ENCODE results near the gene CALN1.
"Not testable (repeated sequence)": the region's sequence is repeated elsewhere in the genome, so short reads cannot be mapped to it uniquely, and the experiment has no call there.

Gene CALN1

DNA sequence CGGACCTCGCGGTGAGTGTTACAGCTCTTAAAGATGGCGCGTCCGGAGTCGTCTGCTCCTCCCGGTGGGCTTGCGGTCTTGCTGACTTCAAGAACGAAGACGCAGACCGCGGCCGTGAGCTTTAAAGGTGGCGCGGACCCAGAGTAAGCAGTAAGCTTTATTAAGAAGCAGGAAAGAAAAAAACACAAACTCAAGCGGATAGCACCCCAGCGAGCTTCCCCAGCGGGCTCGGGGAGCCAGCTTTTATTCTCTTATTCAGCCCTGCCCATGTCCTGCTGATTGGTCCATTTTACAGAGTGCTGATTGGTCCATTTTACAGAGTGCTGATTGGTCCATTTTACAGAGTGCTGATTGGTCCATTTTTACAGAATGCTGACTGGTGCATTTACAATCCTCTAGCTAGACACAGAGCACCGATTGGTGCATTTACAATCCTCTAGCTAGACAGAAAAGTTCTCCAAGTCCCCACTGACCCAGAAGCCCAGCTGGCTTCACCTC, at the start of gene CALN1:
Gene CALN1, minus strand, starts transcription at position 218 of the 498 bp plus-strand sequence.
- not testable (repeated sequence) for DNase-seq

DNA sequence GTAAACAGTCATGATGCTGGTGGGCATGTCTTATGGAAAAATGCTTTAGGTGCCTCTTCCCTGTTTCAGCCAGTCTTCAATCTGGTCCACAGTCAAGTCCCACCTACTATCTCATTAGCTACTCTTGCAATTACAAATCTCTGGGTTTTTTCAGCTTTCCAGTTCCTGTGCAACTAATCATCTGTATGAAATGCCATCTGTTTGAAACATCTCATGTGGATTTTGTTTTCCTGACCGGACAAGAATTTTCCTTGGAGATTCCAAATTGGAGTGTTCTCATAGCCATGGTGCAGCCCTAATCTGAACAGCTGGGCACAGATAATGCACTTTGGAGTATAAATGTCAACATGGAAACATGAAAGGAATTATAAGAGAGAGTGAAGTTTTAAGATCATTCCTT, 41.3 kb upstream of the CALN1 start:
- no peak for DNase-seq

DNA sequence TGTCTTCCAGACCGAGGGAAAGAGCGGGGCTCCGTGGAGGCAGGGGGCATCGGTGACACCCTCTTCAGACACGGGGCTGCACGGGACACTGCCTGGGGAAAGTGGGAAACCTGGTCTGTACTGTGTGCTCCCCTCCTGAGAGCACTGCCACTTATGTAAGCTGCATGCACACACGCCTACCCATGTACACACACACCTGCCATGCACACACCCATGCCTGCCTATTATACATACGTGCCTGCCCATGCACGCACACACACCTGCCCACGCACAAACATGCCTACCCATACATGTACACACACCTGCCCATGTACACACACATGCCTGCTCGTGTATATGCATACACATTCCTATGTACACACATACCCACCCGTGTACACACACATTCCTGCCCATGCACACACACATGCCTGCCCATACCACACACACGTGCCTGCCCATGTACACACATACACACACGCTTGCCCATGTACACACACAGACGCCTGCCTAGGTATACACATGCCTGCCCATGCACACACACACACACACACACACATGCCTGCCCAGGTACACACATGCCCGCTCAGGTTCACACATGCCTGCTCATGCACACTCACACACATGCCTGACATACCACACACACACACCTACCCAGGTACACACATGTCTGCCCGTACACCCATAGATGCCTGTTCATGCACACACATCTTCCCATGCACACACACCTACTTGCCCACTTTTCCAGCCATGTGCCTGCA, 35.5 kb upstream of the CALN1 start:
- no peak for DNase-seq

DNA sequence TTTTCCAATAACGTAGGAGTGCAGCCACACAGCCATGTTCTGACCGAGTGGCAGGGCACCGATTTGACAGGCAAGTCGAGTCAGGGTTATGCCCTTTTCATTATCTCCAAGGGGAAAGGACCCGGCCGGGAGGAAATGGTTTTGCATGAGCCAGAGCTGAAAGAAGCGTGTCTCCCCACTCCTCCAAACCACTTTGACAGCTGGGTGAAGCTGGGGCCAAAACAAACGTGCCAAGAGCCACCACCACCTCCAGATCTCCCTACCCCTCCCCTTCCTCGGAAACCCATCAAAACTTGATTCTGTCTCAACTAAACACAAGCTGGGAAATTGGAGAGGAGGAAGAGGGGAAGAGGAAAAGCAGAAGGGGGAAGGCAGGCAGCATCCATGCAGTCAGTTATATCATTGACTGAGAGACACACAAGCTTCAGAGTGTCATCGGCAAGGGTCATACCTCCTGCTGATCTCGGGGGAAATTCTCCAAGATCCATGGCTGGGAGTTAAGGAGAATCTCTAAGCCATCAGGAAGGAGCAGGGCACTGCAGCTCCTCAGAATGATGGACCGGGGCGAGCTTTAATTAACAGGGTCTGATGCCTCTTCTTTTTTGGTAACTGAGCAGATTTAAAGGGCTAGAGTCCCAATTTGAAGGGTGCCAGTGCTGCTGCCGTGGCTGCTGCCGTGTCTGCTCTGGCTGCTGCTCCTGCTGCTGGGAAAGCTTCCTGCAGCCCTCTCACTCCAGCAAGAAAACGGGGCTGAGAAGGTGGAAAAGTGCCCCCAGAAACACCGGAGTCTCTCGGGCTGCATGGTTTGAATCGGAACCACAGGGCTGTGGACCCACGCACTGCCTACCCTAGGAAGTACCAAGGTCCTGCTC, 34.7 kb upstream of the CALN1 start:
- DNase-seq, result no peak

DNA sequence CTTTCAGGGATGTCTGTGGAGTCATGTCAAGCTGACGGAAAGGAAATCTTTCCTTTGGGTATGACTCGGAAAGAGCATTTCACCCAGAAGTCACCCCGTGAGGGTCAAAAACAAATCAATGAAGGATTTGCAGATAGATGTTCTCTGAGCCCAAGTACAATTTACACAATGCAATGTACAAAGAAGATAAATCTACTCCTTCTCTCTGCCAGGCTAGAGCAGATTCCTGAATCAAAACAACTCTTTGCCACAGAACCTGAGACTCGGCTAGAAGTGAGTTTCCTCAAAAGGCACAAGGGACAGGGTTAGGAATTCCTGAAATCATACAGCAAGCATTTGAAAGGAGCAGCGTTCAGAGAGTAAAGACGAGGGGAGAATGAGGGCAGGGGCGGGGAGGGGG, 34.0 kb upstream of the CALN1 start:
- no peak for DNase-seq

DNA sequence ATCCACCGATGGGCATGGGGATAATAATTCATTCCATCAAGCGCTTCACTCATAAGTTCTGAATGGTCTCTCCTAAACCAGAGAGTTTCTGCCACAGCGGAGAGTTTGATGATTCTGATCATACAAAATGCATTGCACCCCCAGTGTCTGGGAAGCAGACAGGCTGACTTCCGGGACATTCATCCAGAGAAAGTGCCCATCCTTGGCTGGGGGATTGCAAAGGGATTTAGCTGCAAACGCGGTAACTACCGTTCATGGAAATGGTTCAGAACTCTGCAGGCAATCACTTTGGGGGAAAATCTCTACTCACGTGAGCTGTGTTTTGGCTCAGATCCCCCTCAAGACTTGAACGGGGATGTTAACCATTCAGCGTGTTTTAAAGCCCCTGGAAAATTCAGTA, 33.4 kb upstream of the CALN1 start:
- no peak for DNase-seq

DNA sequence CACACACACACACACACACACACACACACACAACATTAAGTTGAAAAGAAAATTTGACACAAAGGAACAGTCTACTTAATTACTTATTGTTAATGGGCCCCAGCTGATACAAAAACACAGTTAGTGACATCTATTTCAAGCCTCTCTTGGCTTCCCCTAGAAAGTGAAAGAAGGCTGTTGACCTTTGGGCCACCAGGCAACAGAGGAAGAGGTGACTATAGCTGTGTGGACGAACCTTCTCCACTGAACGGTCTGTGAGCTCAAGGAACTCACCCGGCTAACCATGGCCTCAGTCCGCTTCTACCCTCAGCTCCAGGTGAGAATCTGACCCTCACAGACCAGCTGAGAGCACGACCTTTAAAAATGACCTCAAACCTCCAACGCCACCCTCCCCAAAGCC, 32.9 kb upstream of the CALN1 start:
- DNase-seq, result no peak

DNA sequence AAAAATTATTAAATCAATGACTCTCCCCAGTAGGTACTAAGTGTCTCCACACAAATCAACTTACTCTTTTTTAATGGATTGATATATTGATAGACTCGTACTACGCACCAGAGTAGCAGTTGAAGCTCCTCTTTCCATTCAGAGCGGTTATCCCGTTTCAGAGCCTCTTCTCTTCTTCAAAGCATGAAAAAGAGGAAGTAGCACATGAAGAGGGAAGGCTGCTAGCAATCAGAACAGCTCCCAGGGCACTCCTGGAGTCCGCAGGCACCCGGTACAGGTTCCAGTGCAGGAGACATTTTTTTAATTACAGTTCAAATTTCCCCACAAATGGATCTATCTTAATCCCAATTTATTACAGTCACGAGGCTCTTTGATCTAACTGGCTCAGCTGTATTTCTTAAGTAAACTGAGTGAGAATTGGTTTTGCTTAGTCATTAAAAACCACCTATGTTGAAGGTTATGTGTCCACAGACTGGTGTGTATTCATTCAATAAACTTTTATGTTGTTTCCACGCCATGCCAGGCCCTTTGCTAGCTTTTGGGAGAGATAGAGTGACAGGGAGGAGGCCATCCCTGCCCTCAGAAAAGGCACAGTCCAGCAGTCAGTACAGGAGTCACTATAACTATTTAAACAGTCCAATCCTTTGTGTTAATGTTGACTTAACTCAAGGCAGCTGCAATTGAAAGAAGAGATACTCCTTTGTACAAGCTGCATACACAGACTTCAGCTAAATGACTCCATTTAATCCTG, 32.1 kb upstream of the CALN1 start:
- no peak for DNase-seq

DNA sequence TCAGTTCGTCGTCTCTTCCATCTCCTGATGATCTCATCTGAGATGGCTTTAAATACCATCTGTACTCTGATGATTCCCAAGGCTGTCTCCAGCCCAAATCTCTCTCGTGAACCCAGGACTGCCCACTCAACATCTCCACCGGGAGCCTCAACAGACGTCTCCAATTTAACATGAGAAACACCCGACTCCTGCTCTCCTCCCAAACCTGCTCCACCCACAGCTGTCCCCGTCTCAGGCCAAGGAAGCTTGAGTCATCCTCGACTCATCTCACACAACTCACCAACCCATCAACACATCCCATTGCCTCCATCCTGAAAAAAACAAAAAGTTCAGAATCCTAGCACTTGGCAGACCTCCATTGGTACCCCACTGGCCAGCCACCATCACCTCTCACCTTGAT, 29.7 kb upstream of the CALN1 start:
- no peak for DNase-seq

DNA sequence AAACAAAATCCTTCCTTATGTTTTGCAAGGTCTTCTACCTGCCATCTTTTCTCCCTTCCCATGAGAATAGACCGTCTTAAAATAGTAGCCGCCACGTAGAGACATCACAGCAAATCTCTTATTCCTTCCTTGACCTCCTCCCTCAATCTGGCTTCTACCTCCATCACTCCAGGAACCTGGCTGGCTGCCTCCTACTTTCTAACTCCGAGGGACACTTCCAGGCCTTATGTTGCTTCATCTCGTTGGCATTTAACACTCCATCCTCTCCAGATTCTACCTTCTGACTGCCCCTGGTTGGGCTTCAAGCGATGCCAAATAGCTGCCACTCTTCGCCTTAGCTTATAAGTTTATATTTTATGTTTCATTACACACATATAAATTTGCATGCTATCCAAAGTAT, 26.4 kb upstream of the CALN1 start:
- DNase-seq, result no peak

DNA sequence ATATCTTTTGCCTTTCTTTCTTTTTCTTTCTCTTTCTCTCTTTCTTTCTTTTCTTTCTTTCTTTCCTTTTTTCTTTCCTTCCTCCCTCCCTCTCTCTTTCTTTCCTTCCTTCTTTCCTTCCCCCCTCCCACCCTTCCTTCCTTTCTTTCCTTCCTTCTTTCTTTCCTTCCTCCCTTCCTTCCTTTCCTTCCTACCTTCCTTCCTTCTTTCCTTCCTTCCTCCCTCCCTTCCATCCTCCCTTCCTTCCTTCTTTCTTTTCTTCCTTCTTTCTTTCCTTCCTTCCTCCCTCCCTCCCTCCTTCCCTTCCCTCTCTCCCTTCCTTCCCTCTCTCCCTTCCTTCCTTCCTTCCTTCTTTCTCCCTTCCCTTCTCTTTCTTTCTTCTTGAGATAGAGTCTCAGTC, 25.5 kb upstream of the CALN1 start:
- DNase-seq, result no peak

DNA sequence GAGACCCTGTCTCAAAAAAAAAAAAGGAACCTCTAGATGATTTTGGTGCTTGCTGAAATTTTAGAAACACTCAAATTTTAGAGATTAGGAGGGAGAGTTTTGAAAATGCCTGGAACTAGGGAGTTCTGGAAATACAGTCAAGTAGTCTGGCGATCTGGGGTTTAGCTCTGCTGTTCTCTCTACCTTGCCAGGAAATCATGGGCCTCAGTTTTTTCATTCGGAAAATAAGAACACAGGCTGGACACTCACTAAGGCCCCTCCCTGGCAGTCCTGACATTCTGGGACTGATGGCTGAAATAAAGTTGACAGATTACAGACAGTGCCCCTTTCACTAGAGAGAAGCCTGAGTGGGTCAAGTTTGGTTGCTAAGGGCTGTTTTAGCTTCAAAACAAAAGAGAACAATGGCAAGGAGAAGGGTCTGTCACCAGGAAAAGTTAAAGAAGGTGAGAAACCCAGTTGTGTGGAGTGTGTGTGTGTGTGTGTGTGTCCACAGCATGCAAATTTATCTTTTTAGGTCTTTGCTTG, 25.0 kb upstream of the CALN1 start:
- DNase-seq, result no peak

DNA sequence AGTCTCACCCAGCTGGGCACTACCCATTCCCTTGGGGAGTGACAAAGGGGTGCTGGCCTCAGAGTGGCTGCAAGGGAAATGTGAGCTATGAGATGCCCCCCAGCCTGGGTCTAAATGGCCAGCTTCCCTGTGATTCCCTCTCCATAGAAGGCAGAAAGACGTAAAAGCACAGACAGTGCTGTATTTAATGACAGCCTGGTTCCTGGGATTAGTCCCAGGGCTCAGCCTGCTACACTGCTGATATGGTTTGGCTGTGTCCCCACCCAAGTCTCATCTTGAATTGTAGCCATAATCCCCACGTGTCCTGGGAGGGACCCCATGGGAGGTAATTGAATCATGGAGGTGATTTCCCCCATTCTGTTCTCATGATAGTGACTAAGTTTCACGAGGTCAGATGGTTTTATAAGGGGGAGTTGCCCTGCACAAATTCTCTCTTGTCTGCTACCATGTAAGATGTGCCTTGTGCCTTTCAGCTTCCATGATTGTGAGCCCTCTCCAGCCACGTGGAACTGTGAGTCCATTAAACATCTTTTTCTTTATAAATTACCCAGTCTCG, 23.9 kb upstream of the CALN1 start:
- DNase-seq, result no peak

DNA sequence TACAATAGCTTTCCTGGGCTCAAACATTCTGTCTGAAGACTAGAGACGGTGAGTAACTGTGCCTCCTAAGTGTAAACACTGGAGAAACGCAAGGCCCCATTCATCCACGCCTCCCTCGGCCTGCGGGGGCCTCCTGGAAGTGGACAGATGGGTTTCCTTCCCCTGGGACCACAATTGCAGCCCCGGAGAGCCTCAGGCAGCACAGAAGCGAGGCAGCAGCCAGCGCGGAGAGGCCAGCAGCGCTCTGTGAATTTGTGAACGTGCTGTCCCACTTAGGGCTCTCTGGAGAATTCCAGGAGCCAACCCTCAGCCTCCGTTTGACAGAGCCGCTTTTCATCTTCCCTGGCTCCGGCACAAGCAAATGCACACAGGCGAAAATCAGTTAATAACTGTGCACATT, 23.2 kb upstream of the CALN1 start:
- no peak for DNase-seq

DNA sequence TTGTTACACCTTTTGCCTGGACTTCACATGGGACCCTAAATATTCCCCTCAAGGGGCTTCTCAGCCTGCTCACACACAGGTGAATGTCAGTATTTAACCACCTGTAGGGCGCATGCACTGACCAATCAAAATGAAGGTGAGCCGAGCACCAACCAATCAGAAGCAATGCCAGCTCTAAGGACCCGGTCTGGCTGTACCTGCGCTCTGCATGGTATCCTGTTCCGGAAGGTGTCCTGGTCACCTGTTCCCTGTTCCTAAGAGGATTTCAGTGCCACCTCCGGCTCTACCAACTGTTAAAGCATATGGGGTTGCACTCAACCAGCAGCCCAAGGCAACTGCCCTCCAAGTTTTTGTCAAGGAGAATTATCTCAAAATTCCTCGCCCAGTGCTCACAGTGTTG, 18.4 kb upstream of the CALN1 start:
- DNase-seq, result no peak

DNA sequence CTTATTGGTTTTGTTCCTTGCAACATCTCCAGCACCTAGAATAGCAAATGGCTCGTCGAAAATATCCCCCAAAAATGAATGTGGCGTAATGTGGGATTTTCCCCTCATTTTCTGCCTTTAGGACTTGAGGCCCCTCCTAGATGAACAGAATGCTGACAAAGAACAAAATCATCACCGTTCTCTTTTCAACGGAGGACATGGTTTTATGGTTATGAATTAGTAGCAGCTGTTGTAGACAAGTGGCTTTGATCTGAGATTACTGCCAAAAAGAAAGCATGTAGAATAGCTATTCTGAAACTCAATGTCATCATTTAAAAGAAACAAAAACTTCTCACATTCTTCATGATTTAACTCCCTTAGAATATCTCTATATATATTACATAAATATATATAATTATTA, 17.2 kb upstream of the CALN1 start:
- DNase-seq, result no peak

DNA sequence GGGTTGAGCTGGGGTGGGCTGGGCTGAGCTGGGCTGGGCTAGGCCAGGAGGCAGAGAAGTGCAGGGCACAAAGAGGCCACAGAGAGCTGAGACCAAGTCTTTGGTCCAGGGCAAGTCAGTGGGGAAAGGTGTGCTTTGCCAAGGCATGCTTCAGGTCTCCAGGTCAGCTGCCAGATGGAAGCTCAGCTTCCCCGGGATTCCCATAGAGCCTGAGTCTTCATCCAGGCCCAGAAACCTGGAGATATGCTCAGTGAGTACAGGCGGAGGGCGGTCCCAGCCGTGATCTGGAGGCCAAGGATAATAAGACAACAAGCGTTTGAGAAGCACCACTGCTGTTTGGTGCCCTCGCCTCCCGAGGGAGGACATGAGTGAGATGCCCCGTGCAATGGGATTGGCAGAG, 4.7 kb upstream of the CALN1 start:
- no peak for DNase-seq

DNA sequence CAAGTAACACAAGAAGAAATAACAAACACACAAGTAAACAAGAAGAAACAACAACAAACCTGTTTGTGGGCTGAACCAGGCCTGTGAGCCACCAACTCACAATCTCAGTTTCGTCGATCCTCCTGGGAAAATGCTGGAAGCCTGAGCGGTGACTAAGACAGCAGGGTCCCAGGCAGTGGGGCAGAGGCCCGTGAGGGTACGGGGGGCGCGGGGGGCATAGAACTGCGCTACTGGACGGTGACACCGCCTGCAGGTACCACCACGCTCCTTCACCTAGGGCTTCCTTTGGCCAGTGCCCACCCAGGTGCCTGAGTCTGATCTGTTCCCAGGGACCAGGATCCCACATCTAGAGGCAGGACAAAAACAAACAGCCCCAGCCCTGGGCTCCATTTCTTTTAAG, 3.4 kb upstream of the CALN1 start:
- DNase-seq, result no peak

DNA sequence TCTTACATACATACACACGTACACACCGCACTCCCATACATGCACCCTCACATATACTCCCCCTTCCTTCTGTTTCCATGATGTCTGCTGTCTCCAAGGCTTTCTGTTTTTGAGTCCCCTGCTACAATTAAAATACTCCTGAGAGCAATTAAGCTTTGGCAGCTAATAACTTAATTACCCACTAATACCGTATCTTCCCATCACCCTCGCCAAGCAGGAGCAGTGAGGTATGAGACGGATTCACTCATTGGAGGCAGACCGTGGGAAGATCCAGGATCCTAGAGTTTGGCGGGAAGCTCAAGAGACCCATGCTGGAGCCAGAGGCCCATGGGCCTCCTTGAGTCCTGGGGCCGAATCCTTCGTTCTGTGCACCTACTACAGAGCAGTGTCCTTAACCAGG, 1.7 kb upstream of the CALN1 start:
- no peak for DNase-seq

DNA sequence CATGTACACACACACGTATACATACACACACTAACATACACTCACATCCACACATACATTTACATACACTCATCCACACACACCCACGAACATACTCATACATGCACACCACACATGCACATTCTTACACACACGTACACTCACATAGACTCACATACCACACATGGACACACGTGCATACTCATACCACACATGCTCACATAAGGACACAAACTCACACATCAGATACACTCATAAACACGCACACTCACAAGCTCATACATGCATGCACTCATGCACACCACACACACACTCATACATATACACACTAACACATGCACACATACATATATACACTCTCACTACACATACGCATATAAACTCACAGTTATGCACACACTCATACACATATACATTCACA, 1.2 kb upstream of the CALN1 start:
- no peak for DNase-seq

DNA sequence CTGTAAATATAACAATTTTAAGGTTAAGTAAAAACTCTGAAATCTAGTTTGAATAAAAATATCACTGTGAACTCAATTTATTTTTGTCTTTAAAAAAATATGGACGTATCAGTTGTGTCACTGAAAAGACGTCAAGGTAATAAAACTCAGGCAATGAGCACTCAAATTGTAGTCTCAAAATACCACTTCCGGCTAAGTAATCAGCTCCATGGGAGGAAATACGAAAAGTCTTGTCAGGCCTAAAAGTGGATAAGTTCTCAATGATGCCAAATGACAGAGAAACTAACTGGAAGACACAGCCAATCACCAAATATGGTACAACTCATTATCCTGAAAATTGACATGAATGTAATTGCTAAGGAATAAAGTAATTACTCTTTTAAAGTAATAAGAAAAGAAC, 719 bp downstream of the CALN1 start:
- no peak for DNase-seq

DNA sequence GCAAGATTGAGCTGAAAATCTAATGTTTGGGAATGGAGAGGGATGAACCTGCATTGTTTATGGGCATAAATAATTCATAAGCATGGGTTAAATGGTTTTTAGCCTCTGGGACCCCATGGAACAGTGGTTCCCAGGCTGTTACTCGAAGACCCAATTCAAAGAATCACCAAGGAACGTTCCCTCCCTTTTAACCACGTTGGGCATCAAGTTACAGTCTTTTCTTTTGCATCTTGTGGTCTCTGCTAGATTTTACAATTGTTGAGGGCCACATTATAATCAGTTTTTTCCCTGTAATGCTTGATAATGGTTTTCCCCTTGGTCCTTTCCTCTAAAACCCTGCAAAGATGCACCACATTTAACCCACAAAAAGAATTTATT, 2.5 kb downstream of the CALN1 start:
- no peak for DNase-seq

All from stimulated activated naive CD4-positive, alpha-beta T cell treated with Interleukin-2 at 50 U/mL for 16 hours (primary cell).